NT2/D1 (cell line): ENCODE measurements around the gene TTC12.

Source experiments
- DNase-seq: peaks from one replicate; pipeline ENCODE4 v3.0.0-alpha.2; 2011; ENCODE audit warnings: low read depth, low spot score
- H3K27me3 ChIP-seq: 2 replicates; pipeline ENCODE4 v1.6.0; 2011; ENCODE audit warnings: mild to moderate bottlenecking; ENCODE audit not compliant: insufficient read length, insufficient read depth
- H3K36me3 ChIP-seq: 2 replicates; pipeline ENCODE4 v1.6.1; 2011; ENCODE audit warnings: mild to moderate bottlenecking, low read length, mixed read lengths; ENCODE audit not compliant: insufficient read depth, insufficient read length
- H3K4me1 ChIP-seq: 2 replicates; pipeline ENCODE4 v1.5.1; 2011; ENCODE audit not compliant: insufficient read depth, insufficient read length
- H3K4me3 ChIP-seq: 2 replicates; pipeline ENCODE4 v1.5.1; 2011; ENCODE audit warnings: low read depth; ENCODE audit not compliant: insufficient read length
- H3K9ac ChIP-seq: 2 replicates; pipeline ENCODE4 v1.6.0; 2011; ENCODE audit warnings: low read depth; ENCODE audit not compliant: insufficient read length
- H3K9me3 ChIP-seq: 2 replicates; pipeline ENCODE4 v1.5.1; 2011; ENCODE audit warnings: mild to moderate bottlenecking, low read length; ENCODE audit not compliant: insufficient read depth
- SUZ12 ChIP-seq: IDR thresholded peaks from 2 replicates; pipeline ENCODE4 v1.6.1; 2011; ENCODE audit not compliant: insufficient read length, insufficient read depth; ENCODE audit errors: extremely low read depth
- YY1 ChIP-seq: IDR thresholded peaks from 2 replicates; pipeline ENCODE4 v1.6.1; 2011; ENCODE audit not compliant: insufficient read length, insufficient read depth
- ZNF274 ChIP-seq: IDR thresholded peaks from 2 replicates; pipeline ENCODE4 v1.6.1; 2011; ENCODE audit warnings: mild to moderate bottlenecking, low read depth, low read length

TTC12 gene

DNA sequence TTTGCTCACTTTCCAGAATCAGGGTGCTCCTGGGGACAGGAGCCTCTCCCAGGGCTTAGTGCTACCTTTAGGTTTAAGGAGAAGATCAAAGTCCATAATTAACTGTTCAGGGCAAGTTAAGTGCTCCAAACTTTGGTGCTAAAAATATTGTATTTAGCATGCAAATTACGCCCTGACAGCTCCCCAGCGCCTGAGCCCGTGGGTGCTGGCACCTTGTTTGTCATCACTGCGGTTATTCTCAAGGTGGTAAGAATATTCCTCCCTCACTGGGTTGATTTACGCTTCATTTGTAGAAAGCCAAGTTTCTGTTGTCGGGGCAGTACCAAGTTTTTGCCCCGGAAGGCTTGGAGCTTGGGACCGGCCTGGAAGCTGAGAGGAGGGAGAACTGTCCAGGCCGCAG lies 94.5 kb downstream of the TTC12 start:
- TF ChIP-seq SUZ12 (no peak), ZNF274 (no peak), YY1 (no peak)
- DNase-seq = no peak
- Histone ChIP-seq H3K9me3 (no peaks in the 10 kb centered on the region), H3K36me3 (no peaks in the 10 kb centered on the region), H3K4me3 (no peak overlapping the region), H3K4me1 (peaks cover 3% of the 10 kb centered on the region), H3K9ac (no peak overlapping the region), H3K27me3 (peaks cover 5% of the 10 kb centered on the region)

GRCh38 chr11:113409526-113409925 lies 95.1 kb downstream of the TTC12 start:
- Histone ChIP-seq H3K36me3 (no peaks in the 10 kb centered on the region), H3K9me3 (no peaks in the 10 kb centered on the region), H3K9ac (no peak overlapping the region), H3K4me3 (no peak overlapping the region), H3K4me1 (peaks cover 3% of the 10 kb centered on the region), H3K27me3 (no peaks in the 10 kb centered on the region)
- TF ChIP-seq ZNF274 (no peak), YY1 (no peak), SUZ12 (no peak)
- DNase-seq = no peak

- H3K36me3 ChIP-seq = no peaks in the 10 kb centered on the region
These were observed 96.2 kb downstream of the TTC12 start for GRCh38 chr11:113410414-113411135.

GRCh38 chr11:113411536-113411935 lies 97.2 kb downstream of the TTC12 start:
- no peak for DNase-seq
- Histone ChIP-seq H3K4me1 (no peaks in the 10 kb centered on the region), H3K36me3 (no peaks in the 10 kb centered on the region), H3K9me3 (no peaks in the 10 kb centered on the region), H3K4me3 (no peak overlapping the region), H3K27me3 (no peaks in the 10 kb centered on the region), H3K9ac (no peak overlapping the region)
- TF ChIP-seq YY1 = no peak
- no peak for TF ChIP-seq ZNF274
- TF ChIP-seq SUZ12 = no peak

More at GRCh38 chr11:113410414-113411135, 96.2 kb downstream of the TTC12 start:
- H3K27me3 ChIP-seq = no peaks in the 10 kb centered on the region
- no peak for TF ChIP-seq SUZ12
- TF ChIP-seq YY1 = no peak
- no peak for TF ChIP-seq ZNF274
- H3K4me3 ChIP-seq = no peak overlapping the region
- H3K4me1 ChIP-seq = peaks cover 3% of the 10 kb centered on the region
- no peaks in the 10 kb centered on the region for H3K9me3 ChIP-seq
- no peak overlapping the region for H3K9ac ChIP-seq
- no peak for DNase-seq

DNA sequence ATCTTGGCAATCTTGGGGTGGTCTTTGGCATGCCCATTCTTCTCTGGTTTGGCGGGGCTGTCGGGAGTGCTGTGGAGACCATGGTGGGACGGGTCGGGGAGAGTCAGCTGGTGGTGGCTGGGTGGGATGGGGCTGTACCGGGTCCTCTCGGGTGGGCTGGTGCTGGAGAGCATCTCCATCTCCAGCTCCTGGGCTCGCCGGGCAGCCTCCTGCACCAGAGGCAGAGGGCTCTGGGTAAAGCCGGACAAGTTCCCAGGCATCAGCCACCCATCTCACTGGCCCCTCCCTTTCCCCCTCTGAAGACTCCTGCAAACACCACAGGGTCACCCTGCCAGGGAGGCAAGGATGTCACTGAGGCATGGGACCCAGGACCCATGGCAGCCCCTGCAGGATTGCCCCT lies 98.3 kb downstream of the TTC12 start:
- Histone ChIP-seq H3K27me3 (no peaks in the 10 kb centered on the region), H3K4me3 (no peak overlapping the region), H3K4me1 (no peaks in the 10 kb centered on the region), H3K9me3 (no peaks in the 10 kb centered on the region), H3K36me3 (no peaks in the 10 kb centered on the region), H3K9ac (no peak overlapping the region)
- TF ChIP-seq SUZ12 = no peak
- no peak for TF ChIP-seq ZNF274
- TF ChIP-seq YY1 = no peak
- no peak for DNase-seq

DNA sequence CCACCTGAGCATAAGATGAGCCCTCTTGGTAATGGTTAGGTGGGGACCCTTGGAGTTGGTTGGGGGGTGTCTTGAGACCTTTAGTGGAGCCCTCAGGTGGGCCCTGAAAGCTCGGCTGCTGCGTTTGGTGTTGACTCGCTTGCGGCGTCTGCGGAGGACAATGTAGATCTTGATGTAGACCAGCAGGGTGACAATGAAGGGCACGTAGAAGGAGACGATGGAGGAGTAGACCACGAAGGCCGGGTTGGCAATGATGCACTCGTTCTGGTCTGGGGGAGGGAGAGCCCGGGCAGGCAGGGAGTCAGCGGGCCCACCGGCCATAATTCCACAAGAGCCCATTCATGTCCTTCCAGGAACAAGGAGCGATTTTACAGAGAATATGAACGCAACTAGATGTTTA lies 101.0 kb downstream of the TTC12 start:
- TF ChIP-seq YY1 (no peak), ZNF274 (no peak), SUZ12 (no peak)
- Histone ChIP-seq H3K4me3 (no peak overlapping the region), H3K4me1 (no peaks in the 10 kb centered on the region), H3K27me3 (no peaks in the 10 kb centered on the region), H3K9me3 (no peaks in the 10 kb centered on the region), H3K36me3 (no peaks in the 10 kb centered on the region), H3K9ac (no peak overlapping the region)
- no peak for DNase-seq
